H7 (cell line): ENCODE measurements around the gene MACF1. TPM values are rescaled to one million over a fixed set of nuclear protein-coding genes. Genes with fewer than 3 reads are reported as not detected.
"Not testable (repeated sequence)": the region's sequence is repeated elsewhere in the genome, so short reads cannot be mapped to it uniquely, and the experiment has no call there.

Source experiments
- DNase-seq: peaks from one replicate; pipeline ENCODE4 v3.0.0; 2012
- H3K27me3 ChIP-seq: 2 replicates; pipeline ENCODE4 v1.6.0; 2011; ENCODE audit warnings: mild to moderate bottlenecking, low read length; ENCODE audit not compliant: control insufficient read depth, insufficient read depth
- H3K36me3 ChIP-seq: replicated peaks from 2 replicates; pipeline ENCODE4 v1.5.1; 2011; ENCODE audit warnings: low read length; ENCODE audit not compliant: control insufficient read depth, insufficient read depth
- H3K4me3 ChIP-seq: 2 replicates; pipeline ENCODE4 v1.5.1; 2011; ENCODE audit warnings: low read depth, mild to moderate bottlenecking, control low read depth, low read length, moderate library complexity; ENCODE audit not compliant: insufficient read depth
- total RNA-seq: library from RNA; depleted of rRNA; stranded (reverse); fragments of >200 nt; shearing (Covaris generic); gene quantifications from 2 replicates; pipeline ENCODE4 v1.2.3, GENCODE V29; 2014

Gene MACF1
- total RNA-seq, 1 experiment from 2014 or later: 102 TPM

DNA sequence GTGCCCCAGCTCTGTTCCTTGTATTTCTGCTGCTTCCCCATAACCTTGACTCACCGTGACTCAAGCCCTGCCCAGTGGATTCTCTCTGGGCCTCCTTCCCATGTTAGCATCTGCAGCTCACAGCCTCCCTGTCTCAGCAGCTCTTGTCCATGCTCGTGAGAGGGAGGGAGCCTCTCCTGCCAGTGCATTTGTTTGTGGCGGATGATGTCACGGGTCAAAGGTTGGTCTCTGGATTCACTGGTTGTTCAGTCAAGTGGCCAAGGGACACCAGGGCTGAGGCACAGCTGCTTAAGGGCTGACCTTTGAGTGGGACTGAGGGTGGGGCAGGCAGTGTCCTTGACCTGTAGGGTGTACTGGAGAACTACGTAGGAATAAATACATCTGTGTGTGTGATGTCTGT is 314.9 kb downstream of the MACF1 start:
- not testable (repeated sequence) for H3K27me3 ChIP-seq, H3K36me3 ChIP-seq, DNase-seq, H3K4me3 ChIP-seq

DNA sequence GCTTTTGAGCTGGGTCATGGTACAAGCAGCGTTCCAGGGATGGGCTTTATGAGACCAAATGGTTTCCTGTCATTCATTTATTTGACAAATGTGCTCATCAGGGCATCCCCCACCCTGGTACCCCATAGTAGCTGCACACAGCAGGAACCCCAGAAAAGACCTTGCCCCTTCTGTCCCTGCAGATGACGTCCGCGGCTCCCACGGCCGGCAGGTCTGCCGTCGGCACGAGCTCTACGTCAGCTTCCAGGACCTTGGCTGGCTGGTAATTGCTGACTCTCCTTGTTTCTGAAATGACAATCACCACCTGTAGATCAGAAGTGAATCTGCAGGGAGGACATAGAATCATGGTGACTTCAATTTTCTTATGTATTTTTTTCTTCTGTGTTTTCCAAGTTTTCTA is 317.7 kb downstream of the MACF1 start:
- not testable (repeated sequence) for H3K27me3 ChIP-seq, DNase-seq, H3K36me3 ChIP-seq, H3K4me3 ChIP-seq

DNA sequence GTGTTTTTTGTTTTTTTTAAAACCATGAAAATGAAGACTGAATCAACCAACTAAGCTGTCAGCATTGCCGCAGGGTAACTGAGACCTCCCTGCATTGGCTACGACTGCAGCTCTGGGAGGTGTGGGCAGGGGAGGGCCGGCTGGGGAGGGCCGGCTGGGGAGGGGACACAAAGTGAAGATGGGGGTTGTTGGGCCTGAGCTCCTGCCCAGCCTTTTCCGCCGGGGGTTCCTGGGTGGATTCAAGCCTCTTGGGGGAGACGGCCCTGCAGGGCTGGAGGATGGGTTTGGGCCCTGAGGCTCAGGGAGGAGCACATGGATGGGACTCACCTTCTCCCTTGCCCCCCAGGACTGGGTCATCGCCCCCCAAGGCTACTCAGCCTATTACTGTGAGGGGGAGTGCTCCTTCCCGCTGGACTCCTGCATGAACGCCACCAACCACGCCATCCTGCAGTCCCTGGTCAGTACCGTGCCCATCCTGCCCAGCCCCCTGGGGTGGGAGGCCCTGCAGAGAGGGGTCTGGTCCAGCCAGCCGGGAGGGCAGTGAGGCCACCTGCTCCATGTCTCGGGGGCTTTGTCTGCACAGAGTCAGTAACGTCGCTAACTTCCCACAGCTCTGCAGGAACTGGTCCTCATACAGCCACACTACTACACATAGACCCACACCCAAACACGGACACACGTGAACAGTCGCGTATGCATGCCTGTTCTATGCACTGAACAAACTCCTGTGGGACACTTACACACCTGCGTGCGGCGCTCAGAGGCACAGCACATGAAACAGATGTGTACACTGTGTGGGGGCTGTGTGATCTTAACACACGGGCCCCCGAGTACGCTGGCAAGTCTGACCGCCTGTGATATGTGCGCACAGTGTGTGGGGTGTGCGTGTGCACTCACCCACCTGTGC is 318.4 kb downstream of the MACF1 start:
- Histone ChIP-seq H3K4me3 (no peak overlapping the region), H3K27me3 (no peaks in the 10 kb centered on the region), H3K36me3 (no peaks in the 10 kb centered on the region)
- peak; percentile 42 for DNase-seq

DNA sequence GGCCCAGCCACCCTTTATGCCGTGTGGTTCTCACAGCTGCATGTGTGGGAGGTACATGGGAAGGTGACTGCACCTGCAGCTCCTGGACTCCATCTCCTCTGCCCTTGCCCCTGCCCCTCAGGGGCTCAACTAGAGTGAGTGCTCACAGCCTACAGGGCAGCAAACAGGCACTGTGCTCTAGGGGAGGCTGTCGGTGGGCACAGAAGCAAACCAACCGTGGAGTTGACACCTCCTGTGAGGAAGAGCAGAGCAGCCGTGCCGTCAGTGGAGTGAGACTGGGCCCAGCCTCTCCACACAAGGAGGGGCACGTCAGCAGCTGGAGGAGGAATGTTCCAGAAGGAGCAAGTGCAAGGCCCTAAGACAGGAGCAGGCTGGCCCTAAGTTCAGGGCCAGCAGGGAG is 319.7 kb downstream of the MACF1 start:
- Histone ChIP-seq H3K36me3 (no peaks in the 10 kb centered on the region), H3K4me3 (no peak overlapping the region), H3K27me3 (no peaks in the 10 kb centered on the region)
- DNase-seq: no peak

DNA sequence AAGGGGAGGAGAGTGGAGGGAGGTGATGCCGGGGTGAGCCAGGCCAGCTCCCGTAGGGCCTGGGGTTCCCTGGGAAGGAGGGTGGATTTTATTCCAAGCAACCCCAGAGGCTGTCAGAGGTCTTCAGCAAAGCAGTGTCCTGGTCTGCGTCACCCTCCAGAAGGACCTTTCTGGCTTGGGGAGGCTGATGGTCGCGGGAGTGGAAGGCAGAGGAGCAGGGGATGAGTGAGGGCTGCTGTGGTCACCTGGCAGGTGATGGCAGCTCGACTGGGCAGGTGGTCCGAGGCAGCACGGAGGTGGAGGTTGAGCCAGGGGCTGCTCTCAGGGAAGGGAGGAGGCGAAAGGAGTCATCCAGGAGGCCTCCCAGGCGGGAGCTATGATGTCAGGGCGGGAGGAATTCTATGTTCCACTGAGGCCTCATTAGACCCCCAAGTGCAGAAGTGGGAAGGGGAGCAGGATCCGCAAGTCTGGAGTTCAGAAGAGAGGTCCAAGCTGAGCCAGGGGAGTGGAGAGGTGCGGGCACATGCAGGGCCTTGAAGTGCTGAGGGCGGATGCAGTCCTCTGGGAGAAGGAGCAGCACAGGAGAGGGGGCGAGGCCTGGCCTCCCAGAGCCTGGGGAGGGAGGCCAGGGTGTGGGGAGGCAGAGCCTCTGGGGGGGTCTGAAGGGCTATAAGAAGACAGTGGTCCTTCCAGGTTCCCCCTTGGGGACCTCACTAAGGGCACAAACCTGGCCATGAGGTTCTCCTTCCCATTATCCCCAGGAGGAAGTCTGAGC is 320.3 kb downstream of the MACF1 start:
- Histone ChIP-seq H3K27me3 (no peaks in the 10 kb centered on the region), H3K4me3 (no peak overlapping the region), H3K36me3 (no peaks in the 10 kb centered on the region)
- peak; percentile 36 for DNase-seq

DNA sequence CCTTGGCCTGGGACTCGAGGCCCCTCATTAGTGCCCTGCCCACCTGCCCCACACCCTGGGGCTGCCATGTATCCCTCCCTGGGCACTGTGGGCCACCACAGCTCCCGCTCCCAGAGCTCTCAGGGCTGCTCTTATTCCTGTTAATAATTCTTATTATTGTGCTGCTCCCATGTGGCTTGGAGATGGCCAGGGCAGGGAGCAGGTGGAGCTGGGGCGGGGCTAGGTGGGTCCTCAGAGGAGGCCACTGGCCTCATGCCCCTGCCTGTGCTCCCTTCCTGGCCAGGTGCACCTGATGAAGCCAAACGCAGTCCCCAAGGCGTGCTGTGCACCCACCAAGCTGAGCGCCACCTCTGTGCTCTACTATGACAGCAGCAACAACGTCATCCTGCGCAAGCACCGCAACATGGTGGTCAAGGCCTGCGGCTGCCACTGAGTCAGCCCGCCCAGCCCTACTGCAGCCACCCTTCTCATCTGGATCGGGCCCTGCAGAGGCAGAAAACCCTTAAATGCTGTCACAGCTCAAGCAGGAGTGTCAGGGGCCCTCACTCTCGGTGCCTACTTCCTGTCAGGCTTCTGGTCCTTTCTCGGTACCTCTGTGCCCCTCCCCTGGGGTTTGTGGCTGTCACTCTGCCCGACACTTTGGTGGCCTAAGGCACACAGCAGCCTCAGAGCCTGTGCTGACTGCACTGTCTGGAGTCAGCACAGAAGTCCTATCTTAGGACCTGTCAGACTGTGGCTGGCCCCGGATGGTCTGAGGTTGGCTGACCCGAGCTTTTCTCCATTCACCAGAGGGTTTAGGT is 321.1 kb downstream of the MACF1 start:
- no peaks in the 10 kb centered on the region for H3K27me3 ChIP-seq
- no peak for DNase-seq

DNA sequence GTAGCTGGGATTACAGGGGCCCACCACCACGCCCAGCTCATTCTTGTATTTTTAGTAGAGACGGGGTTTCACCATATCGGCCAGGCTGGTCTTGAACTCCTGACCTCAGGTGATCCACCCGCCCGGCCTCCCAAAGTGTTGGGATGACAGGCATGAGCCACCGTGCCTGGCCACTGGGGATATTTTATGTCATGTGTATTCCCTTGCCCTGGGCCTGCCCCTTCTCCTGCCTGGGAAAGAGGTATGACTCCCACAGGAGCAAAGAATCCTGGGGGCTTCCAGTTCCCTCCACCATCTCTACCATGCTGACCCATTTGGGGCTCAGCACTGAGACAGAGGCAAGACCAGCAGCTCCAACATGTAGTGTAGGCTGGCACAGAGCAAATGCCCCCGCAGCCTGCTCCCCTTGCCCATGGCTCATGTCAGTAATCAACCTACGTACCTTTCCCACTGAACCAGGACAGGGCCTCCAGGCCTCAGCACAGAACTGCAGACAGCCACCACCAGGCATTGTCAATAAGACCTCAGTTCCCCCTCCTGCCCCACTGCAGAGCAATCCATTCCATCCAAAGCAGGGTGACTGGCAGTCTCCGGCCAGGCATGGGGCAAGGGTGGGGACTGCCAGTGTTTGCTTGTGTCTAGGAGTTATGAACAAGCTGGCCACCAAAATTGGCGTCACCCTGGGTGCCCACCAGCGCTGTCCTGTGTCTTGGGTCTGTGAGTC is 322.1 kb downstream of the MACF1 start:
- no peaks in the 10 kb centered on the region for H3K36me3 ChIP-seq
- no peaks in the 10 kb centered on the region for H3K27me3 ChIP-seq
- H3K4me3 ChIP-seq: no peak overlapping the region
- no peak for DNase-seq

More for the DNA sequence above, 321.1 kb downstream of the MACF1 start:
- no peaks in the 10 kb centered on the region for H3K36me3 ChIP-seq
- no peak overlapping the region for H3K4me3 ChIP-seq

DNA sequence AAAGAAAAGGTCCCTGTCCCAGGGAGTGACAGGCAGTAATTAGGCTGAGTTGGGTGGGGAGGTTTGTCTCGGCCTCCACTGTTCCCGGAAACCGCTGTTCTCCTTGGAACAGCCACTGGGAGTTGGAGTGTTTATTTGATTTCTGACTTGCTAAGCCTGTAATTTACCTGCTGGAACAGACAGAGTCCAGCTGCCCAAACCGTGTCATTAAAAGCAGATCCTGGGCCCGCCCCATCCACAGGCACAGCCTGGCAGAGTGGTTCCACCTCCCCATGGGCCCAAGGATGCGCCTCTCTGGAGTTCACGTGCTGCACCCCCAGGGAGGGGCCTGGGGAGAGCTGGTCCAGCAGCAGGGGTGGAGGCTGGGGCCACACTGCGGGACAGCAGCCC is 322.7 kb downstream of the MACF1 start:
- not testable (repeated sequence) for H3K4me3 ChIP-seq, H3K36me3 ChIP-seq, DNase-seq, H3K27me3 ChIP-seq

DNA sequence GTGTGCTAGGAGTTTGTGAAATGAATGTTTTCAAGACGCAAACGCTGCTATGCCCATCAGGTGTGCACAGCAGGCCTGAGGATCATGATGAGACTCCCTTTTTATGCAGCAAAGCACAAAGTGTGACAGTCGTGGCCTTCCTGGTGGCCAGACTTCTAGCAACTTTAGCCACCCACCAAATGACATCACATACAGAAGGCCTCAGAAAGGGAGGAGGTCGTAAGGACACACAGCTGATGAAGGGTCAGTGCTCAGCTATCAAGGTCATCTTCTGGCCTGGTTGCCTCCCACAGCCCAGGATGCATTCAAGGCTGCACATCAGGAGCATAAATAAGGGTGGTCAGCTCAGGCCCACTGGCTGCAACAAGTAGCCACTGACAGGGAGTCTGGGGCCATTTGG is 323.6 kb downstream of the MACF1 start:
- DNase-seq: no peak
- Histone ChIP-seq H3K27me3 (no peaks in the 10 kb centered on the region), H3K4me3 (no peak overlapping the region), H3K36me3 (no peaks in the 10 kb centered on the region)

DNA sequence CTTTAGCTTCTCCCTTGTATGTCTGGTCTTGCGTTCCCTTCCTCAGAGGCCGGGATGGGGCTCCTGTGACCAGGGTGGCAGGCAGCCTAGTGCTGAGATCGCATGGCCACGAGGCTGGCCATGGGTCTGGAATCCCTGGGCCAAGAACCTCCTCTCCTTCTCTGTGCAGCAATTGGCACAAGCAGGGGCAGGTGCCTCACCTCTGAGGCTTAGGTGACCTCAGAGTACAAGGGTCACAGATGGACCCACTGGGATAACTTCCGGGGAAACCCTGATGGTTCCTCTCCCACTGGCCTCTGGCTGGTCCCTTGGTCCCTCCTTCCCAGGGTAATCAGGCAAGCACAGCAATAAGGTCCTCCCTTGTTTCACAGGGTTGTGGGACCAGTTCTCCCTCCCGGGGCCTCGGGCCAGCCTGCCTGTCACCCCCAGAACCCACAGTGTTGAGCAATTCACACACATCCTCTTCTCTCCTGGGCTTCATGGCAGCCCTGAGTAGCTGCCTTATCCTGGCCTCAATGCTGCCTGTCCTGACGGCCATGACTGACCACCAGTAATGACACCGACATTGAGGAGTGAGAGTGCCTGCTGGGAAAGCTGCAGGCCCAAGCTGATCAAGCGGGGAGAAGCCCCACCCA is 325.5 kb downstream of the MACF1 start:
- Histone ChIP-seq H3K36me3 (no peaks in the 10 kb centered on the region), H3K4me3 (no peak overlapping the region), H3K27me3 (no peaks in the 10 kb centered on the region)
- no peak for DNase-seq

DNA sequence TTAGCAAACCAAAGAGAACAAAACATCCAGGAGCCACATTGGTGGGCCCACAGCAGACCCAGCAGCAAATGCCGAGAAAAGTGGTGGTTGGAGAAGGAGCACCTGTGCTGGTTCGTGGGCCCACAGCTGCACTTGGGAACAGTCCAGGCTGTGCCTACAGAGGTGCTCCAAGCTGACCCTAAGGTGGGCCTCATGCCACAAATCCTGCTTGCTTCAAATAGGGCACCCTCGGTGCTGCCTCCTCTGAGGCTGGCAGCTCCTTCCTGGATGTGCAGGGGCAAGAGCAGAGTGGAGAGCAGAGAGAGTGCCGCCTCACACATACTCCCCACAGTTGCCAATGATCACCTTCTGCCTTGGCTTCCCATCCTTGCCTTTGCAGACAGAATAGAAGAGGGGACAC is 327.0 kb downstream of the MACF1 start:
- Histone ChIP-seq H3K4me3 (no peak overlapping the region), H3K27me3 (no peaks in the 10 kb centered on the region), H3K36me3 (no peaks in the 10 kb centered on the region)
- no peak for DNase-seq

DNA sequence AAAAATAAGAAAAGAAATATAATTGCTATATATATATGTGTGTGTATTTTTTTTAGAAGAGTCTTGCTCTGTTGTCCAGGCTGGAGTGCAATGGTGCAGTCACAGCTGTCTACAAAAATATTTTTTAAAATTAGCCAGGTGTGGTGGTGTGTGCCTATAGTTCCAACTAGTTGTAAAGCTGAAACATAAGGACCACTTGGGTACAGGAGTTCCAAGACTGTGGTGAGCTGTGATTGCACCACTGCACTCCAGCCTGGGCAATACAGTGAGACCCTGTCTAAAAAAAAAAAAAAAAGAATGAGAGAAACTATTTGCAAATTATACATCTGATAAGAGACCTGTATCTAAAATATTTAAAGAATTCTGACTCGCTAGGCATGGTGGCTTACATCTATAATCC is 328.9 kb downstream of the MACF1 start:
- DNase-seq: no peak
- Histone ChIP-seq H3K36me3 (no peaks in the 10 kb centered on the region), H3K4me3 (no peak overlapping the region), H3K27me3 (no peaks in the 10 kb centered on the region)
